Stimulated activated CD8-positive, alpha-beta memory T cell treated with anti-CD3 and anti-CD28 coated beads, Interleukin-4, amount 100 ng/mL, for 24 hours (primary cell): Measurements from ENCODE around the gene FAM98C.
"Not testable (repeated sequence)": the region's sequence is repeated elsewhere in the genome, so short reads cannot be mapped to it uniquely, and the experiment has no call there.

ENCODE experiments used
- DNase-seq: peaks from one replicate; pipeline ENCODE4 v3.0.0-alpha.2; 2020; ENCODE audit warnings: low read depth

Gene FAM98C

DNA sequence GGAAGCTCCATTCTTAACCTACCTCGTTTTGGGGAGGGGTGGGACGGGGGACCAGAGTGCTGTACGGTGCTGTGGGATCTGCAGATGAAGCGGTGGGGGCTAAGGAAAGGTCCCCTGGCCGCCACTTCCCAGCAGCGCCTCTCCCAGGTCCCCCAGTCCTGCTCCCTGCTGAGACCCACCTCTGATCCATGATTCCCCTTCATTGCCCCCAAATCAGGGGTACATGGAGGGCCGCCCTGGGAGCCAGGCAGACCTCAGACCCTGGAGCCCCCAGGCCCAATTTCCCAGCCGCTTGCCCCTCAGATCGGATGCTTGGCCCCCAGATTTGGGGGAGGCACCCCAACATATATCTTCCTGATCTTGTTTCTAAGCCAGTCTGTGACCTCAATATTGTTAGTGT lies 3.8 kb upstream of the FAM98C start:
- no peak for DNase-seq

DNA sequence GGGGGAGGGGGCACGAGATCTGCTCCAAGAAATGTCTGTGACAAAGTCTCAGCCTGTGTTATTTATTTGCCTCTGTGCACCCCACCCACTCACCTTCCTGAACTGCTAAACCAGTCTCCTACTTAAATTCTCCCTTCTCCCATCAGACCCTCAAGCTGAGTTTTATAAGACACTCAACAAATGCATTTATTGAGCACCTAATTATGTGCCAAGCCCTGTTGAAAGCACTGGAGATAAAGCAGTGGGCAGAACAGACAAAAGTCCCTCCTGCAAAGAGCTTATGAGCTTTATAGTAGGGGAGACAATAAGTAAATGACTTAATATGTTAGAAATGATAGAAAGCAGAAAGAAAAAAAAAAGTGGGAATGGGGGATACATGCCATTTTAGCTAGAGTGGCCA lies 3.4 kb upstream of the FAM98C start:
- DNase-seq, result no peak

DNA sequence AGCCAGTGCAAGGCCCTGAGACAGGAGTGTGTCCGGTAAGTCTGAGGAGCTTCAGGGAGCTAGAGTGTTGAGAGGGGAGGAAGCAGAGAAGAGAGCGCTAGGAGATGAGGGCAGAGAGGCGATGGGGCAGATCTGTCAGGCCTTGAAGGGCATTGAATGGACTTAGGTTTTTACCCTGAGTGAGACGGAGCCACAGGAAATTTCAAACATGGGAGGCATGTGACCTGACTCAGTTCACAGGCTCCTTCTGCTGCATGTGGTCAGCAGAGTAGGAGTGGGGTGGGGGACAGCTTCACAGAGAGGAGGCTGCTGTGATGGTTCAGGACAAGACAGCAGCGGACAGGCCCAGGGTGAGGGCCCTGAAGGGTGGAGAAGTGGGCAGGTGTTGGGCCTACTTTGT lies 2.5 kb upstream of the FAM98C start:
- no peak for DNase-seq

DNA sequence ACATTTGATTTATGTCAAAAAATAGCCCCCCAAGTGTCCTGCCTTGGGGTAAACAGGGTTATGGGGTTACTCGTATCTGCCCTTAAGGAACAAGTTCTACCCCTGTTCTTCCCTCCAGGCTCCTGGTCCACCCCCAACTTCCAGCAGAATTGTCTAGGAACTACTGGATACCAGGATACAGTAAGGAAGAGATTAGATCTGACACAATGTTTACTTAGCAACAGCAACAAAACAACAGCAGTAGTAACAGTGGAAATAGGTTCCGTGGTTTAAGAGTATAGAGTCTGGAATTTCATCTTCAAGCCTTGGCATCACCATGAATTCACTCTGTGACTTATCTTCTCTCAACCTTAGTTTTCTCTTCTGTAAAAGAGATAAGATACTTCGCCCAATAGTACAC lies 1.7 kb upstream of the FAM98C start:
- no peak for DNase-seq

DNA sequence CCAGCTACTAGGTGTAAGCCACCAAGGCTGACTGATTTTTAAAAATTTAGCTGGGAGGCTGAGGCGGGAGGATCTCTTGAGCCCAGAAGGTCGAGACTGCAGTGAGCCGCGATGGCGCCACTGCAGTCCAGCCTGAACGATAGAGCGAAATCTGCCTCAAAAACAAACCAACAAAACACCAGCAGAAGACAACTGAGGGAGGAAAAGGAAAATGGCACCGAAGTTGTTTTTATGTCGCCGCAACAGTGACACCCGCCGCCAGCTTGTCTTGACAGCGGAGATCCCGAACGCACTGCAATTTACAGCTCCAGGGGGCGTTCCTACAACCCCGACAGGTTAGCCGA lies 298 bp upstream of the FAM98C start:
- no peak for DNase-seq

DNA sequence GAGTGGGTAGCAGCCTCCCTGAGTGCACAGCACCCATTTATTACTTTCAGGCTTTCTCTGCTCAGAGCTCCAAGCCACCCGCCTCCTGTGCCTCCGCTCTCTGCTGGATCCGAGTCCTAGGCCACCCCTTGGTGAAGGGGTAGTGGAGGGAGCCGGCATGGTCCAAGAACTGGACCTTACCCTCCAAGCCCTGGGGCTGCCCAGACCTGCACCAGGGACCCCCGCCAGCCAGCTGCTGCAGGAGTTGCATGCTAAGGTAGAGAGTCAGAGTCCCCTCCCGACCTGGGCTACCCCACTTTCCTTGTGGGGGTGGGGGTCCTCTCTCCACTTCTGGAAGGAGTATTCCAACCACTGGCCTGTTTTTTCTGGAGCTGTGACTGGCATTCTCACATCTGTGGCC lies 2.0 kb downstream of the FAM98C start:
- no peak for DNase-seq

DNA sequence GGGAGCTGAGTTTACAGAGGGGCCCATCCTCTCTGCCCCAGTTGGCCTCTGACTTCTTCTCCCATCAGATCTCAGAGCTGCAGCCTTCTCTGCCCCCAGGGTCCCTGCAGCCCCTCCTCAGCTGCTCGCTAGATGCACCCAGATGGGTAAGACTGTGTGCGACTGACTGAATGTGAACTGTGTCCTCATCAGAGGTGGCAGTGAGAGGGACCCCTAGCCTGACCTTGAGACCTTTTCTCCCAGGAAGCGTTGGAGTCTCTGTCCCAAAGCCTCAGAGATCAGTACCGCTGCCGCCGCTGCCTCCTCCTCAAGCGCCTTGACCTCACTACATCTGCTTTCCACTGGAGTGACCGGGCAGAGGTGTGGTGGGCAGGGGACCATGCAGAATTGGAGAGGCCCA lies 2.4 kb downstream of the FAM98C start:
- no peak for DNase-seq

DNA sequence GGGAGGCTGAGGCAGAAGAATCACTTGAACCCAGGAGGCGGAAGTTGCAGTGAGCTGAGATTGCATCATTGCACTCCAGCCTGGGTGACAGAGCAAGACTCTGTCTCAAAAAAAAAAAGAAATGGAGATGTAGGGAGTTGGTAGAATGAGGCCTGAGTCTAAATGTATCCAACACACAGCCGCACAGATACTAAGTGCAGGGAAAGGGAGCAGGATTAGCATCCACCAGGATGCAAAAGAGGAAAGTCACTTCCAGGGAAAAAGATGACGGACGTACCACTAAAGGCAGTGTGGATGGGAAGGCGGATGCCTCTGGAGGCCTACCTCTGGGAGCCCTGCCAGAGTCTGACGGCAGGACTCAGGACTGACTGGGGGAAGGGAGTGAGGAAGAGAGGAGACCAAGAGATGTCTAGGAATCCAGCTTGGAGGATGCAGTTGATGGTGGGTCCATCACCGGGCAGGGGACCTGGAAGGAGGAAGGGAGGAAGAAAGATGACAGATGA lies 6.8 kb downstream of the FAM98C start:
- DNase-seq, result no peak

DNA sequence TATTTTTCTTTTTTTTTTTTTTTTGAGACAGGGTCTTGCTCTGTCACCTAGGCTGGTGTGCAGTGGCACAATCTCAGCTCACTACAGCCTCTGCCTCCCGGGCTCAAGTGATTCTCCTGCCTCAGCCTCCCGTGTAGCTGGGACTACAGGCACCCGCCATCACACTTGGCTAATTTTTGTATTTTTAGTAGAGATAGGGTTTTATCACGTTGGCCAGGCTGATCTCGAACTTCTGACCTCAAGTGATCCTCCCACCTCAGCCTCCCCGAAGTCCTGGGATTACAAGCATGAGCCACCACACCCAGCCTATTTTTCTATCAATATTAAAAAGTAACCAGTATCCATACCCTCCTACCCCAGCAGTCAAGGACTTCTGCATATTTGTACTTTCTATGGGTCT lies 7.5 kb downstream of the FAM98C start:
- DNase-seq, result not testable (repeated sequence)

DNA sequence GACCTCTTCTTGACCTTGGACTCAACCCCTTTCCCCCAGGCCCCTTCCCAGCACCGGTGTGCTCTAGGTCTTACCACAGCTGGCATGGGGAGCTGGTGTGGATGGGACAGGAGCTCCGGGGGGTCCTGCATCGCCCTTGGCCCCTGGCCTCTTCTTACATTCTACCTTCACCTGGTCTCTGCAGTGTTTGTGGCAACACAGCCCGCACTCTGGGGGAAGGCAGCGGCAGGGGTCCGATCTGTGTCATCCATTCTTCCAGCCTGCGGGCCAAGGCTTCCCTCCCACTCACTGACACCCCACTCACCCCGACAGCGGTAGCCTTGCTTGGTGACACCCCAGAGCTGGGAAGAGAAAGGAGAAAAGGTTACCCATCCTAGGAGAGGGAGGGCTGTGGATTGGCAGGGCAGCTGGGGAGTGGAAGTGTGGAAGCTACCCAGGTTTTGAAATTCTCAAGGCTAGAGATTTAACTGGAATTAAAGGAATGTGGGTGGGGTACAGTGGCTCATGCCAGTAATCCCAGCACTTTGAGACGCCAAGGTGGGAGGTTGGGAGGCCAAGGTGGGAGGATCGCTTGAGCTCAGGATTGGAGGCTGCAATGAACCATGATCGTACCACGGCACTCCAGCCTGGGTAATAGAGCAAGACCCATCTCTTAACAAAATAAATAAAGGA lies 8.3 kb downstream of the FAM98C start:
- DNase-seq, result no peak

DNA sequence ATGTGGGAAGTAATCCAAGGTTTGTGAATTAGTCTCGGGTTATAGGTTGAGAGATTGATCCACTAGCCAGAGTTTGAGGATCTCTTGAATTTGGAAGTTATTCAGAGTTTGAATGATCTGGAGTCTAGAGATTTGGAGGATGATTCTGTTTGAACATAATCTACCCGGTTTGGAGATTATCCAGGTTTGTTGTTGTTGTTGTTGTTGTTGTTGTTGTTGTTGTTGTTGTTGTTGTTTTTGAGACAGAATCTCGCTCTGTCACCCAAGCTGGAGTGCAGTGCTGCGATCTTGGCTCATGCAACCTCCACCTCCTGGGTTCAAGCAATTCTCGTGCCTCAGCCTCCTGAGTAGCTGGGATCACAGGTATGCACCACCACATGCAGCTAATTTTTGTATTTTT lies 9.0 kb downstream of the FAM98C start:
- DNase-seq, result not testable (repeated sequence)

DNA sequence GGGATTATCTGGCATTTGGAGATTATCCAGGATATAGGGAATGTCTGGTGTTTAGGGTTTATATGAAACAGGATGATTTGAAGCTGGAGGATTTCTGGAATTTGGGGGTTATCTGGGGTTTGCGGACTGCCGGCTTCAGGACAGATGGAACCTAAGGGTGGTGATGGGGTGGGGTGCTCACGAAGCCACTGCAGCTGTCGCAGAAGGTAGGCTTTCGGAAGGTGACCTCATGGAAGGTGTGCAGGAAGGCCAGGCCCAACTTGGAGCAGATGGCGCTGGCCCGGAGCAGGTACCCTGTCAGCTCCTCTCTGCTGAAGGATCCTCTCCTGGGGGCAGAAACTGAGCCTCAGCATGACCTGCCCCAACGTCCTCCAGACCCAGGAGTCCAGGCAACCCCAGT lies 9.6 kb downstream of the FAM98C start:
- no peak for DNase-seq

DNA sequence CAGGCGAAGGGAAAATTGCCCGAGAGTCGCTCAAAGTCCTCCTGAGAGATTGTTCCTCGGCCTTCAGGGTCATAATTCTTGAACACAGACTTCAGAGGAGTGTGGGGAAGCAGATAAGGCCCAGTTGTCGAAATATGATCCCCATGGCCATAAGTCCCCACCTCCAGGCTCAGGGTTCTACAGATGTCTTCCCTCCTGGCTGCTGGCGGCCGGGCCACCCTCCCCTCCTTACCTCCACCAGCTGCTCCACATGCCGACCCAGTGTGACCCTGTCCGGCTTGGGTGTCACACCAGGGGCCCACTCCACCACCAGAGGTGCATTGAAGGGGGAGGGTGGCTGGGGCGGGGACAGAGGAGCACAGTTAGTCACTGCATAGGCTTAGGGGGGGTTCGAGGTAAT lies 10.1 kb downstream of the FAM98C start:
- no peak for DNase-seq

DNA sequence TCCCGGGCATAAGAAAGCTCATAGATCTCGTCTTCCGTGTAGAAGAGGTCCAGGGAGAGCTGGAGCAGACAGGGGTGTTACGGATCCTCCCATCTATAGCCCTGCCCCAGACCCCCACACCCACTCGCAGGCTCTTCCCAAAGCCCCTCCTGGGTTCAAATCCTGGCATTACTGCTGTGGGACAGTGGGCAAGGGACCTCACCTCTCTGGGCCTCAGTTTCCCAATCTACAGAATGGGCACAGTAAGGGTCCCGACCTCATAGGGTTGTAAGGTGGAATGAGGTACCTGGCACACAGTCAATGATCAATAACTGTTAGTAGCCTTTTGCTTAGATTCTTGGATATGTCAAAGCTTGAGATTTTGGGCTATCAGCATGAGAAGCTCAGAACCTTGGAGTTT lies 10.5 kb downstream of the FAM98C start:
- no peak for DNase-seq

DNA sequence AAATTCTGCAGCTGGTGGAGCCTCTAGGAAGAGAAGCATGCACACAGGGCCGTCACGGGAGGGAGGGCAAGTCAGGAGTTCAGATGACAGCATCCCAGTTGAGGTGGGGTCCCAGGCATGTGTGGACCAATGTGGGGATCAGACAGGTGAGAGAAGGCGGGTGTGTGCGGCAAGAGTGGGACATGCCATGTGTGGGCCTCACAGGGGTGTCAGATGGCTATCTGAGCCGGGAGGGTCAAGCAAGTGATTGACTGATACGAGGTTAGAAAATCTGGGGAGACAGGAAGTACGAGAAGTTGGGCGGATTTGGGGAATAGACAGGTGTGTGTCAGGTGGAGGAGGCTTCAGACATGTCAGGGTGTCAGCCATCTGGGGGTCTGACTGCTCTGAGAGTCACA lies 14.3 kb downstream of the FAM98C start:
- DNase-seq, result no peak

DNA sequence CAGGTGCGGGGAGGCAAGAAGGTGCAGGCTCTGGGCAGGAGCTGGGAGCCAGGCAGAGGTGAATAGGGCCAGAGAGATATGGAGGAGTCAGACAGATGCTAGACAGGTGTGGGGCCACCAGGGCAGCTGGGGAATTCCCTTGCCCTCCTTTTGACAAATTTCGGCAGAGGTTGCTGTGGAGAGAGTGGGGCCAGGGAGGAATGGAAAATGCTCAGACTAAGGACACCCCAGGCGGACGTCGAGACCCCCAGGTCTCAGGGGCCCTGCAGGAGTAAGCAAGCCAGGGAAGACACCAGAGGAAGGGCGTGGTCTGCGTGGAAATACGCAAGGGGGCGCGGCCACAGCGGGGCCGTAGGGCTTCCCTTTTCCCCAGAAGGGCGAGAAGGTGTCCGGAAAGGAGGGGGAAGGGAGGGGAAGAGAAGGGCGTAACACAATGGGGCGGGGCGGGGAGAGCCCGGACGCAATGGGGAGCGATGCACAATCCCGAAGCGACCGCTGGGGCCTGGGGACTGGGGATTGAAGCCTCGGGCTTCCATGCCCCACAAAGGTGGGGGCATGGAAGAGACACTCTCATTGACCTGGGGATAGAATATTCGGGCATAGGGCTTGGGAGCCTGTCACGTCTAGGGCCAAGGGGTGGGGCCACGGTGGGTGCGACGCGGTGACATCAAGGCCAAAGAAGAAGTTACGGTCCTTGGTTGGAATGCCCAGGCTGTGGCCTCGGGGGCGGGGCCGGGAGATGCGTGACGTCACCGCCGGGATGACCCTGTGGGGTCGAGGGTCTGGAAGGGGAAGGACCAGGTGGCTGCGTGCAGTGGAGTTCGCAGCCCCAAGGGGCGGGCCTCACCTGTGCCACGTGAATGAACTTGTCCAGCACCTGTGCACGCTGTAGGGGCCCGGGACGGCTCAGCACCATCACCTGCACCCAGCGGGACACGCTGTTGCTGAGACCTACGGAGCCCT lies 14.9 kb downstream of the FAM98C start:
- peak; percentile 45 for DNase-seq

DNA sequence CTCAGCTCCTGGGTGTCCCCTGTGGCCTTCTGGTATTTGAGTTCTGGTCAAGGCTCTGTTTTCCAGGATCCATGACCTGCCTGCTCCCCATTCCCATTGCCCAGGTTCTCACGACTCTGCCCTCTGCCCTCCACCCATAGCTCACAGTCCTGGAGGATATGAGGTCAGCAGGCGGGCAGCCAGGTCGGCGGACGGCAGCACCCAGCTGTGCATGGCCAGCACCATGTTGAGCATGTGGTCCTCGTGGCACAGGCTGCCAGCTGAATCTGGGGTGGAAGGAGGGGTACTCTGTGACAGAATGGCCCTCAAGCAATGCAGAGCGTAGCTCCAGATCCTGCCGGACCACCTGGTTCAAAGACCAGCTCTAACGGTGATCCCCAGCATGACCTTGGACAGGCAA lies 18.0 kb downstream of the FAM98C start:
- no peak for DNase-seq

DNA sequence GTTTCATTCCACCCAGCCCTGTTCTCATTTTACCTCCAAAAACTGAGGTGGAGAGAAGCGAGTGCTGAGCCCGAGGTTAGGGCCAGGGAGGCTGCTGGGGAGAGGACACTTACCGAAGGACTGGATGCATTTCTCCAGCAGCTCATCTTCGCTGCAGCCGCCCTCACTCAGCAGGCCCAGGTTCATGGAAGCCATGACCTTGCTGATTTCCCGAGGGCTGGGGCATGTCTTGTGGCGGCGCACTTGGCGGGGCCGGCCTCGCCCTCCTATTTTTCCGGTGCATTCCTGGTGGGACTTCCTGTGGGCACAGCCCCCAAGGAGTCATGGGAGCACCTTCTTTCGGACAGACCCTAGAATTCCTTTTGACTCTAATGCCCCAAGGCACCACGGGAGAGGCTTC lies 19.0 kb downstream of the FAM98C start:
- no peak for DNase-seq

DNA sequence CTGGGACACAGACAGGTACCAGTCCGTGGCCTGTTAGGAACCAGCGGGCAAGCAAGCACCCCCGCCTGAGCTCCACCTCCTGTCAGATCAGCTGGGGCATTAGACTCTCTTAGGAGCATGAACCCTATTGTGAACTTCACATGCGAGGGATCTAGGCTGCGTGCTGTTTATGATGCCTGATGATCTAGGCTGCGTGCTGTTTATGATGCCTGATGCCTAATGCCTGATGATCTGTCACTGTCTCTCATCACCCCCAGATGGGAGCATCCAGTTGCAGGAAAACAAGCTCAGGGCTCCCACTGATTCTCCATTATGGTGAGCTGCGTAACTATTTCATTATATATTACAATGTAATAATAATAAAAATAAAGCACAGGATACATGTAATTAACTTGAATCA lies 19.5 kb downstream of the FAM98C start:
- no peak for DNase-seq

DNA sequence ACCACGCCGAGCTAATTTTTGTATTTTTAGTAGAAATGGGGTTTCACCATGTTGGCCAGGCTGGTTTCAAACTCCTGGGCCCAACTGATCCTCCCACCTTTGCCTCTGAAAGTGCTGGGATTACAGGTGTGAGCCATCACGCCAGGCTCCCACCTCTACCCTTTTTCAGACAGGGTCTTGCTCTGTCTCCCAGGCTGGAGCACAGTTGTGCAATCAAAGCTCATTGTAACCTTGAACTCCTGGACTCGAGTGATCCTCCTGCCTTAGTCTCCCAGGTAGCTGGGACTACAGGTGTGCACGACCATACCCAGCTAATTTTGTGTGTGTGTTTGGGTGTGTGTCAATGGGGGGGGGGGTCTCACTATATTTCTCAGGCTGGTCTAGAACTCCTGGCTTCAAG lies 21.4 kb downstream of the FAM98C start:
- no peak for DNase-seq

DNA sequence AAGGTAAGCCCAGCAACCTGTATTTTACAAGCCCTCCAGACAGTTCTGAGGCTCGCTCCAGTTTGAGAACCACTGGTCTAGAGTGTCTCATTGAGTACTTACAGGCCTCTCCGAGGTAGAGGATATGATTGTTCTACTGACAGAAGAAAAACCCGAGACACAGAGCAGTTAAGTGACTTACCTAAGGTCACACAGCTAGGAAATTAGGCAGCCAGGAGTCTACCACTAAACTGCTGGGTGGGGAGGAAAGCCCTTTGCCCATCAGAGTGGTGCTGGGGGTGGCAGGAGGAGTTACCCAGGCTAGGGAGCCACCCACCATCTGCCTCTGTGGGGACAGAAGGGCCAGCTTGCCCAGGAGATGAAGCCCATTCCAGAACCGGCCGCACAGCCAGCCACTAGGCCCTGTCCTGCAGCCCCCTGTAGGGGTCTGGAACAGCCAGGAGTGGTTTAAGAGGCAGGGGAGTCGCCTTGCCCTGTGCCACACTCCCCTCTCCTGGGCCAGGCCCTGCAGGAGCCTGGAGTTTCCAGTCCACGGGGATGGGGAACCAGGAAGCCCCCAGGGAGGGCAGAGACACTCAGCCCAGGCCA lies 22.4 kb downstream of the FAM98C start:
- no peak for DNase-seq

DNA sequence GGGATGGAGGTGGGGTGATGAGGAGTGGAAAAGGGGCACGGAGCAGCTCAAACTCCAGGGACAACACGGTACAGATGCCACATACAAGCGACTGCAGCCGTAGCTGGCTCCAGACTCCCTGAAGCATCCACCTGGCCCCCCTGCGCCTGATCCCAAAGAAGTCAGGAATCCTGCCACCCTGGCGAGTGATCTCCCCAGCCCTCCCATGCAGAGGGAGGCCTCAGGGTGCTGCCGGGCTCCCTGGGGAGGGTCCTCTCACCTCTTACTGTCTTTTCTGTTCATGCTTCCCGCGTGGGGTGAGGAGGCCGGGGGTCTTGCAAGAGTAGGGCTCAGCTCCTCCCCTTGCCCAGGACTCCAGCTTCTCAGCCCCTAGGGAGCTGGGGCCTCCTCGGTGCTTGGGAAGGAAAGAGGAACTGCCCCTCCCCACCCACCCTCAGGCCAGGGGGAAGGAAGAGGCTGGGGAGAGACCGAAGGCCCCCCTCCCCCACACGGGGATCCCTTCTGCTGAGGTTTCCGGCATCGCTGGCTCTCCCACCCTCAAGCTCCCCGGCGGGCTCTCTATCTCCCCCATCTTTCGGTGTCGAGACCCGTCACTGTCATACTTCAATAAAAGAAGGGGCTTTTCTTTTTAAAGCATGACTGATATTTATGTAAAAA lies 23.0 kb downstream of the FAM98C start, which contains the start of gene RASGRP4:
RASGRP4 (minus strand) TSS at position 410 of the 657 bp plus-strand sequence; CDS start at position 282, 128 bp downstream.
- DNase-seq, result peak; percentile 8
